GM12892 (cell line): Measurements from ENCODE around the gene SYTL4.

Source experiments
- DNase-seq: peaks from one replicate; pipeline ENCODE4 v3.0.0; 2011; ENCODE audit not compliant: insufficient read length
- FAIRE-seq: peaks from 2 replicates; lab custom pipeline; 2011; peaks lifted over from hg19 to GRCh38; lab: Jason Lieb, UNC
- POLR2A ChIP-seq: IDR thresholded peaks from 2 replicates; pipeline ENCODE4 v1.6.1; 2011; ENCODE audit warnings: low read depth, low read length, control low read depth
- POLR2AphosphoS5 ChIP-seq: IDR thresholded peaks from 2 replicates; pipeline ENCODE4 v1.6.1; 2011; ENCODE audit warnings: low read depth, low read length, control low read depth
- TAF1 ChIP-seq: IDR thresholded peaks from 2 replicates; pipeline ENCODE4 v1.6.1; 2011; ENCODE audit warnings: low read depth, mild to moderate bottlenecking, control low read depth, low read length, borderline replicate concordance

The SYTL4 gene

DNA sequence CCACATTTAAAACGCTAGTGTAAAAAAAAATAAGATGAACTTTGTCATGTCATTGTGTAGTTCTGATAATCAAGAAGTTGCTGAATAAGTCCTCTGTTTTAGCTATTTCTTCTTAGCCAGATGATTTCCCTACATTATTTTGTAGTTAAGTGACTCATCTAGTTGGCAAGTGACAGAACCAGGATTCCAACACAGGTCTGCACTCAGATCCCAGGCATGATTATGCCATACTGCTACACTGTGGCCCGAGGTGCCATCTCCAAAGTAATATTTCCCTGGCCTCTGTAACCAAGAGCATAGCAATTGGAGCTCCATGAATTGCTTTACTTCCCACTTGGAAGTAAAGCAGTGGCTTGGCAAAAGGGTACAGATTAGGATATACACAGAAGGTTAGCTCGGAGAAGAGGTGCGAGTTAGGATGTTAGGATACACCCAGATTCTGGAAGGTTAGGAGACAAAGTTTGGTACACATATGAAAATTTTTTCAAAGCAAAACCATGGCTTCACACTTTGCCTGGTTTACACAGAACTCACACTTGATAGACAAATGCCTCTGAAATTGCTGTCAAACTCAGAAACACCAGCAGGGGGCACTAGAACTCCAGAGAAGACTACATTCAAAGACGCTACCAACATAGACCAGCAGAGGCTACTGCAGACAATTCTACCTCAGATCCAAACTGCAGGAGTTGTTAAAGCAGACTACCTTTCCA lies 46.5 kb downstream of the SYTL4 start:
- TF ChIP-seq POLR2A (no peak), TAF1 (no peak), POLR2AphosphoS5 (no peak)
- DNase-seq, result peak; percentile 24
- FAIRE-seq, result peak; percentile 94

DNA sequence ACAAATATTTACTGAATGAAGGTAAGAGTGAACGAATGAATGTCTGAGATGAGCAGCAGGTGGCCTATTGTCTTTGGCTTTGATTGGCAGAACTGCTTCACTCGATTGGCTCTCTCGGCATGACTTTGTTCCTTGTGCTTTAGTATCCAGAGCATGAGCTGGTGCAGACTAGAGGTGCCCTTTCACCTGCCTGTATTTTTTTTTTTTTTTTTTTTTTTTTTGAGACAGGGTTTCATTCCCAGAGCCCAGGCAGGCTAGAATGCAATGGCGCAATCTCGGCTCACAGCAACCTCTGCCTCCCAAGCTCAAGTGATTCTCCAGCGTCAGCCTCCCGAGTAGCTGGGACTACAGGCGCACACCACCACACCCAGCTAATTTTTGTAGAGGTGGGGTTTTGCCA lies 49.0 kb downstream of the SYTL4 start:
- DNase-seq (no peak), FAIRE-seq (no peak)
- TF ChIP-seq TAF1, result no peak
- TF ChIP-seq POLR2A, result no peak
- TF ChIP-seq POLR2AphosphoS5, result no peak

- DNase-seq (no peak), FAIRE-seq (no peak)
- TF ChIP-seq TAF1 (no peak), POLR2AphosphoS5 (no peak), POLR2A (no peak)
These were observed 50.3 kb downstream of the SYTL4 start for GRCh38 chrX:100681599-100681998.

DNA sequence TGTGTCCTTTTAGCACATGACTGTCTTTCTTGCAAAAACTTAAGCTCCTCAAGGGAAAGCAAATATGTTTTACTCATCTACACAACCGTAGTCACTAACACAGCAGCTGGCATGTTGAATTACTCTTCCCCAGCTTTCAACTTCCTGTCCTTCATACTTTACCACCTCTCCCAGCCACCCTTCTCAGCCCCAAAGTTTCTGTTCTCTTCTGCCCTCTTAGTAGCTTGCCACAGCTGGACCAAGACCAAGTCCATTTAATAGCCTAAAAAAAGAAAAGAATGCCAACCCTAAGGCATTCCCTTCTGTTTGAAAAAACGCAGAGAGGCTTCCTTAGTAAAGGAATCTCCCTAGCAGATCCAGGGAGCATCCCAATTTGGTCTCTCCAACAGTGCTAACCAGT lies 51.2 kb downstream of the SYTL4 start:
- DNase-seq, result no peak
- no peak for TF ChIP-seq POLR2A
- TF ChIP-seq POLR2AphosphoS5, result no peak
- TF ChIP-seq TAF1, result no peak
- no peak for FAIRE-seq

GRCh38 chrX:100677611-100678181 lies 54.2 kb downstream of the SYTL4 start:
- DNase-seq, result no peak
- no peak for TF ChIP-seq POLR2AphosphoS5
- TF ChIP-seq POLR2A, result no peak
- no peak for TF ChIP-seq TAF1
- FAIRE-seq, result no peak

DNA sequence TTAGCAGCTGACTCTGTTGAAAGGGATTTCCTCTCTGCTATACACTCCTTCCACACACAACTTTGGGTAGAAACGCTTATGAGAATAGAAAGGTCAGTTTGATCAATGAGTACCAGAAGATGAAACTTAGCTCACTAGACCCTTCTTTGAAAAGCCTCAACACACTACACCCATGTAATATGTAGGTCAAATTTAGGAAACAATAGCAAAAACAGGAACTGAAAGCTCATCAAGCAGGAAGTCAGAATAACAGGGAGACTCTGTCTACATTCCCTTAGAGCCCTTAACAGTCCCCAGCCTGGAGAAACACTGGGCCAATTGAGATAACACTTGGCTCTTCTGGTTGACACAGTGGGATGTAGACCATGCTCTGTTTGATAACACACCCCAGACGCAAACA lies 57.2 kb downstream of the SYTL4 start:
- FAIRE-seq (no peak), DNase-seq (no peak)
- TF ChIP-seq TAF1, result no peak

- TF ChIP-seq POLR2A (no peak), POLR2AphosphoS5 (no peak), TAF1 (no peak)
- DNase-seq (no peak), FAIRE-seq (no peak)
These were observed 58.4 kb downstream of the SYTL4 start for GRCh38 chrX:100673397-100673953.

- FAIRE-seq (no peak), DNase-seq (no peak)
- TF ChIP-seq TAF1, result no peak
- TF ChIP-seq POLR2A, result no peak
- no peak for TF ChIP-seq POLR2AphosphoS5
These were observed 59.0 kb downstream of the SYTL4 start for GRCh38 chrX:100672966-100673365.

GRCh38 chrX:100663642-100664041 lies 68.3 kb downstream of the SYTL4 start:
- DNase-seq, result no peak
- FAIRE-seq, result no peak
- no peak for TF ChIP-seq POLR2A
- no peak for TF ChIP-seq POLR2AphosphoS5
- no peak for TF ChIP-seq TAF1

GRCh38 chrX:100662796-100663195 lies 69.1 kb downstream of the SYTL4 start:
- TF ChIP-seq POLR2A, result no peak
- FAIRE-seq, result no peak
- no peak for DNase-seq

- TF ChIP-seq POLR2A (no peak), TAF1 (no peak), POLR2AphosphoS5 (no peak)
These were observed 69.8 kb downstream of the SYTL4 start for GRCh38 chrX:100662170-100662569.

DNA sequence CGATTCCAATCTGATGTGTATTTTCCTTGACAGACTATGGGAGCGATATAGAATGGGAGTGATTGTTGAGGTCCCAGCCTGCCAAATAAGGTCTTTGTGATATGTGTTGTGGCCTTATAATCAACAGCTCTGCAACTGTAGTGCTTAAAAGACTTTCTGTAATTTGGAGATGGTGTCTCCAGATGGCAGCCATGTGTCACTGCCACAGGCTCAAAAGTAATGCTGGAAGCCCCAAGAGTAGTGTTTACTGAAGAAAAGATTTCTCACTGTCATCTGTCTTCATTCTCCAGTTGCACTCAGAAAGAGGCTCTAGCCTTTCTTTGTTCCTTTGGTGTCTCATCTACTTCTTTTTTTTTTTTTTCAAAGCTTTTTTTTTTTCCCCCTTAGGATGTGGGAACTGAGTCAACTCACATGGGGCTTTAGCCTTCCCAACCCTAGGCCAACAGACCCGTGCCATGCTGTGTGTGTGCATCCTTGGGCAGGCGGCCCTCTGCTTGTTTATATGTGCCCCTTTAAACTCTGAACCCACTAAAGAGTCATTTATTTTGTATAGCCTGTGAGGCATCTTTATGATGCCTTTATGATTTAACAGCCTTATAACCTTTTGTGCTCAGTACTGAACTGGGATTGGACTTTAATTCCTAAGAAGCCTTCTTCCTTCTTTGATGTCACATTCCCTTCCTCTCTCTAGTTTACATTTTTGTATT lies 72.3 kb downstream of the SYTL4 start:
- no peak for DNase-seq
- TF ChIP-seq POLR2AphosphoS5, result no peak
- TF ChIP-seq POLR2A, result no peak
- TF ChIP-seq TAF1, result no peak
- FAIRE-seq, result no peak

More at GRCh38 chrX:100662170-100662569, 69.8 kb downstream of the SYTL4 start:
- no peak for DNase-seq
- no peak for FAIRE-seq

- TF ChIP-seq POLR2AphosphoS5 (no peak), POLR2A (no peak), TAF1 (no peak)
- DNase-seq, result no peak
- peak; percentile 36 for FAIRE-seq
These were observed 73.0 kb downstream of the SYTL4 start for GRCh38 chrX:100658941-100659381.
